Posterior cingulate gyrus (tissue), 11 donors: ENCODE data around the gene DNM3.

Source experiments
- DNase-seq, 10 donors: peaks; one replicate each; pipeline versions ENCODE4 v3.0.0 to v3.0.0-alpha.2; 2020 to 2021; ENCODE audit warnings: mixed read lengths in 3 of 10
- intact Hi-C: fragments of 100-400 bp; cut with DNase I; formaldehyde crosslinking; loops from one replicate; pipeline ENCODE4 v1.15.1; 2023

The DNM3 gene

GRCh38 chr1:171911506-171911905, 70.2 kb downstream of the DNM3 start:
- intact Hi-C loops: loop anchor here (5.0 kb wide), 1 partner anchor 109 kb away; no protein-coding TSS in a partner anchor
- no peak for DNase-seq

GRCh38 chr1:171912509-171913175, 71.3 kb downstream of the DNM3 start:
- intact Hi-C loops: loop anchor here (5.0 kb wide), 1 partner anchor 110 kb away; no protein-coding TSS in a partner anchor
- no peak for DNase-seq

GRCh38 chr1:171913385-171913784, 72.1 kb downstream of the DNM3 start:
- peak in 1 of 10 donors; percentile 38 for DNase-seq
- intact Hi-C loops: loop anchor here (5.0 kb wide), 1 partner anchor 111 kb away; no protein-coding TSS in a partner anchor

- no peak for DNase-seq
- intact Hi-C loops: no loop called here
Observed at GRCh38 chr1:171916315-171916771, 75.0 kb downstream of the DNM3 start.

GRCh38 chr1:171917331-171917730, 76.0 kb downstream of the DNM3 start:
- intact Hi-C loops: no loop called here

GRCh38 chr1:171919891-171920887, 78.9 kb downstream of the DNM3 start:
- intact Hi-C loops: no loop called here
- no peak for DNase-seq

More at GRCh38 chr1:171917331-171917730, 76.0 kb downstream of the DNM3 start:
- no peak for DNase-seq

GRCh38 chr1:171922999-171923398, 81.7 kb downstream of the DNM3 start:
- DNase-seq: no peak
- intact Hi-C loops: no loop called here

GRCh38 chr1:171929121-171929520, 87.8 kb downstream of the DNM3 start:
- DNase-seq: no peak
- intact Hi-C loops: no loop called here

GRCh38 chr1:171931752-171932151, 90.5 kb downstream of the DNM3 start:
- intact Hi-C loops: no loop called here
- DNase-seq: no peak

GRCh38 chr1:171934664-171935063, 93.4 kb downstream of the DNM3 start:
- DNase-seq: no peak
- intact Hi-C loops: no loop called here

GRCh38 chr1:171935086-171935485, 93.8 kb downstream of the DNM3 start:
- DNase-seq: no peak
- intact Hi-C loops: no loop called here

GRCh38 chr1:171935664-171936063, 94.4 kb downstream of the DNM3 start:
- intact Hi-C loops: no loop called here
- DNase-seq: no peak

- intact Hi-C loops: no loop called here
- DNase-seq: no peak
Observed at GRCh38 chr1:171937938-171938337, 96.6 kb downstream of the DNM3 start.

GRCh38 chr1:171939740-171940139, 98.4 kb downstream of the DNM3 start:
- no peak for DNase-seq
- intact Hi-C loops: no loop called here

- DNase-seq: no peak
- intact Hi-C loops: no loop called here
Observed at GRCh38 chr1:171940368-171940767, 99.1 kb downstream of the DNM3 start.

GRCh38 chr1:171941920-171942319, 100.6 kb downstream of the DNM3 start:
- no peak for DNase-seq
- intact Hi-C loops: no loop called here

- DNase-seq: no peak
- intact Hi-C loops: no loop called here
Observed at GRCh38 chr1:171943973-171944561, 102.8 kb downstream of the DNM3 start.

GRCh38 chr1:171948511-171948910, 107.2 kb downstream of the DNM3 start:
- intact Hi-C loops: no loop called here
- no peak for DNase-seq

GRCh38 chr1:171949316-171949715, 108.0 kb downstream of the DNM3 start:
- DNase-seq: no peak
- intact Hi-C loops: no loop called here

GRCh38 chr1:171953835-171954234, 112.5 kb downstream of the DNM3 start:
- DNase-seq: no peak

GRCh38 chr1:171954361-171954760, 113.1 kb downstream of the DNM3 start:
- peak in 1 of 10 donors; percentile 72 for DNase-seq
- intact Hi-C loops: no loop called here

More at GRCh38 chr1:171953835-171954234, 112.5 kb downstream of the DNM3 start:
- intact Hi-C loops: no loop called here
